Pancreas (tissue), 10 donors: ENCODE measurements around the gene DDAH1. TPM values are rescaled to one million over a fixed set of nuclear protein-coding genes. Genes with fewer than 3 reads are reported as not detected.
A peak's percentile ranks its signal among the peaks of the same experiment; 100 is the strongest.

Source experiments
- ATAC-seq, 4 donors: fragments of 200-7000 bp; cut with Tn5 transposase; one replicate each; pipeline versions ENCODE4 v1.8.0 to v1.9.1; 2020; ENCODE audit warnings: mild to moderate bottlenecking in 4 of 4, moderate library complexity in 4 of 4
- DNase-seq, 6 donors: peaks; one replicate each; pipeline ENCODE4 v3.0.0-alpha.2; 2020
- FAIRE-seq: peaks from 2 replicates; lab custom pipeline; 2012; peaks lifted over from hg19 to GRCh38; lab: Jason Lieb, UNC
- H3K27ac ChIP-seq, 4 donors: fragments of 200-600 bp; sonication (generic); 1 replicate in 3 of 4; 2 replicates in 1 of 4; pipeline versions ENCODE4 v1.5.0 to v1.8.0; 2020
- H3K27me3 ChIP-seq, 4 donors: fragments of 200-600 bp; one replicate each; pipeline ENCODE4 v1.8.0; 2021
- H3K36me3 ChIP-seq, 3 donors: fragments of 200-600 bp; sonication (generic) in 1 of 3; one replicate each; pipeline versions ENCODE4 v1.5.0 to v1.8.0; 2020 to 2021
- H3K4me1 ChIP-seq, 3 donors: fragments of 200-600 bp; one replicate each; pipeline ENCODE4 v1.8.0; 2021
- H3K4me3 ChIP-seq, 4 donors: fragments of 200-600 bp; sonication (generic) in 2 of 4; one replicate each; pipeline versions ENCODE4 v1.5.0 to v1.8.0; 2020 to 2021
- H3K9me3 ChIP-seq, 4 donors: fragments of 200-600 bp; one replicate each; pipeline ENCODE4 v1.8.0; 2021
- CTCF ChIP-seq, 4 donors: fragments of 200-600 bp; sonication (generic) in 3 of 4; IDR thresholded peaks; one replicate each; pipeline versions ENCODE4 v1.5.0 to v1.8.0; 2021; ENCODE audit warnings: antibody characterized with exemption in 4 of 4
- WGBS, 2 donors: extraction: QIAGEN DNeasy Blood & Tissue Kit; methylation state at CpG; one replicate each; pipeline ENCODE4 v1.1.7; 2013; 5-methylcytosine and 5-hydroxymethylcytosine counted together
- intact Hi-C, 3 donors: fragments of 100-400 bp; cut with DNase I; formaldehyde crosslinking; loops; one replicate each; pipeline versions ENCODE4 v1.11.1 to v1.14.2; 2022
- polyA plus RNA-seq, 2 donors: library from polyadenylated mRNA; stranded (reverse); fragments of 200-250 nt; gene quantifications; one replicate each; pipeline ENCODE4 v1.2.3, GENCODE V29; 2013
- total RNA-seq, 6 donors: library from RNA; stranded (reverse); fragmentation: NEBNext Ultra II Directional in 4 of 6; extraction: Animal tissue kit (Norgen Biotek cat#: 25700) in 4 of 6; gene quantifications; one replicate each; pipeline versions ENCODE4 v1.2.1 to v1.2.4, GENCODE V29; 2021 to 2023
- donor health status: healthy with polysubstance abuse.
- donor health status: DM: no; HTN: no; CAD: no; lungs with moderate emphysema.
- donor health status: DM: no; HTN: no; CAD: no.
- donor health status: control.
- donor health status: control.
- donor health status: Bipolar disorder and iron deficiency.
- donor health status: DM: yes; HTN: yes; CAD: no.
- donor health status: DM: no; HTN: no; CAD: no.
- donor health status: DM: no; HTN: no; CAD: no.
- donor health status: DM: yes; HTN: yes; CAD: no.

DDAH1 gene
- total and polyA plus RNA-seq, 8 donors, result 8.1 to 34.2 (median 22.2) TPM

- TF ChIP-seq CTCF (IDR thresholded peaks at IDR 0.05), result peak; percentile 75 to 94 (median 89)
- Histone ChIP-seq H3K9me3 (no peaks in the 10 kb centered on the region), H3K36me3 (no peaks in the 10 kb centered on the region), H3K27ac (no peak overlapping the region), H3K4me1 (no peaks in the 10 kb centered on the region), H3K4me3 (no peak overlapping the region), H3K27me3 (no peaks in the 10 kb centered on the region)
- ATAC-seq, result peak; percentile 99 to 100 (median 100)
- intact Hi-C loops, result loop anchor here in 2 of 3 donors (5.0 to 10.0 kb wide), 4 partner anchors 194 to 387 kb away; partner anchors contain the start of gene CCN1 (in 1 of the 2)
- 20 to 24% methylated on average over 27 of the region's 27 CpGs for WGBS, 2 donors
- peak; percentile 83 to 94 (median 90) for DNase-seq
- FAIRE-seq, result peak; percentile 63
Observed at GRCh38 chr1:85307987-85308832, 156.7 kb downstream of the DDAH1 start.

GRCh38 chr1:85306236-85306635 lies 158.7 kb downstream of the DDAH1 start:
- ATAC-seq (no peak), FAIRE-seq (no peak), DNase-seq (no peak)
- Histone ChIP-seq H3K4me1 (no peaks in the 10 kb centered on the region), H3K9me3 (no peaks in the 10 kb centered on the region), H3K36me3 (no peaks in the 10 kb centered on the region), H3K27me3 (no peaks in the 10 kb centered on the region), H3K4me3 (no peak overlapping the region), H3K27ac (no peak overlapping the region)
- intact Hi-C loops, result loop anchor here in 2 of 3 donors (5.0 to 10.0 kb wide), 4 partner anchors 196 to 389 kb away; partner anchors contain the start of gene CCN1 (in 1 of the 2)
- 89 to 90% methylated on average over 4 of the region's 4 CpGs for WGBS, 2 donors
- no peak for TF ChIP-seq CTCF (IDR thresholded peaks at IDR 0.05)

GRCh38 chr1:85303440-85304162 lies 161.4 kb downstream of the DDAH1 start:
- 61 to 67% methylated on average over 4 of the region's 4 CpGs for WGBS, 2 donors

GRCh38 chr1:85300140-85300539 lies 164.8 kb downstream of the DDAH1 start:
- Histone ChIP-seq H3K27ac (no peak overlapping the region), H3K4me1 (peaks cover 0 to 10% (median 0%) of the 10 kb centered on the region in 3 donors), H3K27me3 (no peaks in the 10 kb centered on the region), H3K9me3 (no peaks in the 10 kb centered on the region), H3K36me3 (no peaks in the 10 kb centered on the region), H3K4me3 (no peak overlapping the region)
- no peak for TF ChIP-seq CTCF (IDR thresholded peaks at IDR 0.05)
- ATAC-seq (no peak), DNase-seq (no peak), FAIRE-seq (no peak)
- intact Hi-C loops, result loop anchor here in 2 of 3 donors (10.0 kb wide), 3 partner anchors 205 to 395 kb away; partner anchors contain the start of gene CCN1 (in 1 of the 2)
- 69 to 73% methylated on average over 3 of the region's 3 CpGs for WGBS, 2 donors

More at GRCh38 chr1:85303440-85304162, 161.4 kb downstream of the DDAH1 start:
- no peak for FAIRE-seq
- Histone ChIP-seq H3K9me3 (no peaks in the 10 kb centered on the region), H3K27ac (no peak overlapping the region), H3K36me3 (no peaks in the 10 kb centered on the region), H3K27me3 (no peaks in the 10 kb centered on the region), H3K4me1 (no peaks in the 10 kb centered on the region), H3K4me3 (no peak overlapping the region)
- no peak for ATAC-seq
- intact Hi-C loops, result loop anchor here in 2 of 3 donors (10.0 kb wide), 3 partner anchors 201 to 391 kb away; partner anchors contain the start of gene CCN1 (in 1 of the 2)
- no peak for TF ChIP-seq CTCF (IDR thresholded peaks at IDR 0.05)
- DNase-seq, result no peak
